GDM1 (cell line): ENCODE results near the gene ABHD1.
"Not testable (repeated sequence)": the region's sequence is repeated elsewhere in the genome, so short reads cannot be mapped to it uniquely, and the experiment has no call there.

Experiments used
- DNase-seq: peaks from one replicate; lab custom pipeline; 2025; lab: John Stamatoyannopoulos, UW

The ABHD1 gene

GRCh38 chr2:27170581-27171337, 47.1 kb downstream of the ABHD1 start:
- DNase-seq, result no peak

GRCh38 chr2:27171351-27171848, 47.8 kb downstream of the ABHD1 start:
- DNase-seq, result no peak

- no peak for DNase-seq
Observed at GRCh38 chr2:27174638-27175037, 51.0 kb downstream of the ABHD1 start.

GRCh38 chr2:27175330-27175729, 51.7 kb downstream of the ABHD1 start:
- DNase-seq, result no peak

- DNase-seq, result not testable (repeated sequence)
Observed at GRCh38 chr2:27175781-27176180, 52.2 kb downstream of the ABHD1 start.

GRCh38 chr2:27177441-27178351, 54.1 kb downstream of the ABHD1 start:
- no peak for DNase-seq

GRCh38 chr2:27178469-27178868, 54.9 kb downstream of the ABHD1 start:
- no peak for DNase-seq

- DNase-seq, result no peak
Observed at GRCh38 chr2:27179344-27180000, 55.9 kb downstream of the ABHD1 start.
